ENCODE measurements around the gene SLC9B1. TPM values are rescaled to one million over a fixed set of nuclear protein-coding genes. Genes with fewer than 3 reads are reported as not detected.

Gene SLC9B1
- total RNA-seq, 2 experiments from 2014 or later: 2.0 to 3.5 TPM

GRCh38 chr4:103032574-103032973 is 13.1 kb upstream of the SLC9B1 start:
- intact Hi-C loops (cut with micrococcal nuclease): no loop called here
- DNase-seq: peak; percentile 25
- no peaks in the 10 kb centered on the region for H3K27me3 Mint-ChIP-seq (ENCODE audit: low read depth)
- H3K36me3 Mint-ChIP-seq (ENCODE audit: low read depth): peaks cover 34% of the 10 kb centered on the region
- H3K4me3 Mint-ChIP-seq: no peak overlapping the region
- H3K9me3 Mint-ChIP-seq: no peaks in the 10 kb centered on the region
- no peaks in the 10 kb centered on the region for H3K4me1 Mint-ChIP-seq (ENCODE audit: low read depth)
- CTCF ChIA-PET: interaction anchor here (0.8 to 1.3 kb wide), 3 partner anchors 12 to 67 kb away, joined by 3 to 5 read pairs (median 4); partner anchors contain the start of gene BDH2
- H3K27ac Mint-ChIP-seq: no peak overlapping the region

DNA sequence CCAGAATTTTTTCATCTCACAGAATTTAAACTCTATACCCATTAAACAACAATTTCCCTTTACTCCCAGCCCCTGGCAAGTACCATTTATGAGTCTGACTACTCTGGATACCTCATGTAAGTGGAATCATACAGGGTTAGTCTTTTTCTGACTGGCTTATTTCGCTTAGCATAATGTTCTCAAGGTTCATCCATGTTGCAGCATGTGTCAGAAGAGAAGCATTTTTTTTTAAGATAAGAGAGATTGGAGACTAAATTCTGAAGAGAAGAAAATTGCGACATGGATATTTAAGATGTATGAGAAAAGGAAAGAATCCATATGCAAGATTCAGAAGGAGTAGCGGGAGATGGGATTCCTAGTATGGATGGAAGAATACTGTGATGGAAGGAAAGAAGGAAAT is 11.3 kb upstream of the SLC9B1 start:
- peaks cover 24% of the 10 kb centered on the region for H3K36me3 Mint-ChIP-seq (ENCODE audit: low read depth)
- H3K4me3 Mint-ChIP-seq: no peak overlapping the region
- intact Hi-C loops (cut with micrococcal nuclease): no loop called here
- no peak overlapping the region for H3K27ac Mint-ChIP-seq
- CTCF ChIA-PET: no interaction called here
- peaks cover 6% of the 10 kb centered on the region for H3K4me1 Mint-ChIP-seq (ENCODE audit: low read depth)
- DNase-seq: no peak
- no peaks in the 10 kb centered on the region for H3K27me3 Mint-ChIP-seq (ENCODE audit: low read depth)
- no peaks in the 10 kb centered on the region for H3K9me3 Mint-ChIP-seq

DNA sequence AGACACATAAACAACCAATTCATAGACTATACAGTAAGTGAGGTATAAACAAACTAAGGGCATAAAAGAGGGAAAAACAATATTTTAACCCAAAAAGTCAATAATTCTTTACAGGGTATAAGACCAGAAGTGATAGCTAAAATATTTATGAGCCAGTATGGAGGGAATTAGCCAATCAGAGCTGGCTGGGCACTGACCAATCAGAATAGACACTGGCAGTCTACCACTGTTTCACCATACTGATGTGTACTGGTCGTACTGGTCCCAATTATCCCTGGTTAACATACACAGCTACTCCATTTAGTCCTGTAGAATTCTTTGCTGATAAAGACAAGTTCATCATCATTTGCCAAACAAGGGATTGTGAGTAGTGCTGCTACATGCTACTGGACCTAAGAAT is 9.8 kb upstream of the SLC9B1 start:
- intact Hi-C loops (cut with micrococcal nuclease): no loop called here
- H3K9me3 Mint-ChIP-seq: no peaks in the 10 kb centered on the region
- CTCF ChIA-PET: interaction anchor here (1.0 to 3.5 kb wide), 3 partner anchors 18 to 70 kb away, joined by 3 to 11 read pairs (median 4); partner anchors contain the start of gene BDH2
- no peak overlapping the region for H3K4me3 Mint-ChIP-seq
- no peak overlapping the region for H3K27ac Mint-ChIP-seq
- DNase-seq: no peak
- no peaks in the 10 kb centered on the region for H3K27me3 Mint-ChIP-seq (ENCODE audit: low read depth)
- peaks cover 16% of the 10 kb centered on the region for H3K36me3 Mint-ChIP-seq (ENCODE audit: low read depth)
- H3K4me1 Mint-ChIP-seq (ENCODE audit: low read depth): peaks cover 9% of the 10 kb centered on the region

GRCh38 chr4:103026868-103027267 is 7.4 kb upstream of the SLC9B1 start:
- DNase-seq: no peak
- Mint-ChIP-seq H3K27ac (no peak overlapping the region), H3K27me3 (ENCODE audit: low read depth) (no peaks in the 10 kb centered on the region), H3K9me3 (no peaks in the 10 kb centered on the region), H3K36me3 (ENCODE audit: low read depth) (peaks cover 14% of the 10 kb centered on the region), H3K4me3 (no peak overlapping the region), H3K4me1 (ENCODE audit: low read depth) (peaks cover 9% of the 10 kb centered on the region)
- intact Hi-C loops (cut with micrococcal nuclease): no loop called here
- CTCF ChIA-PET: interaction anchor here (3.5 kb wide), 1 partner anchor 64 kb away, joined by 11 read pairs; no protein-coding TSS in a partner anchor

DNA sequence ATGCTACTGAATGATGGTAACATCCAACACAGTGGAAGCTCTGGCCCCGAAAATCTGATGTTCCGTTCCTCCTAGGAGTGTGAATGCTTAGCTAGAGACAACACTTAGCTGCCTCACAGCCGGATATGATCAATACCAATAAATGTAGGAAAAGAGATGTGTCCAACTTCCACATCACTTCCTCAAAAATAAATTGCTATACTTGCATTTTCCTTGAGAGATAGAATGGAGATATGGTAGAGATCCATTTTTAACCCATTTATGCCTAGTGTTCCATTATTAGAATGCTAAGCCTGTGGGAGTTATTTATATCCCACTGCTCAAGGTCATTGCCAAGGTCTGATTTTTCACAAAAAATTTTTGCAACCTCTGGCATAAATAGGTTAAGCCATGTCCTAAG is 5.5 kb upstream of the SLC9B1 start:
- H3K4me3 Mint-ChIP-seq: no peak overlapping the region
- peaks cover 14% of the 10 kb centered on the region for H3K4me1 Mint-ChIP-seq (ENCODE audit: low read depth)
- CTCF ChIA-PET: interaction anchor here (1.1 kb wide), 1 partner anchor 67 kb away, joined by 7 read pairs; no protein-coding TSS in a partner anchor
- no peak overlapping the region for H3K27ac Mint-ChIP-seq
- peaks cover 6% of the 10 kb centered on the region for H3K36me3 Mint-ChIP-seq (ENCODE audit: low read depth)
- intact Hi-C loops (cut with micrococcal nuclease): no loop called here
- H3K9me3 Mint-ChIP-seq: no peaks in the 10 kb centered on the region
- no peaks in the 10 kb centered on the region for H3K27me3 Mint-ChIP-seq (ENCODE audit: low read depth)
- DNase-seq: no peak

- no peak overlapping the region for H3K4me3 Mint-ChIP-seq
- intact Hi-C loops (cut with micrococcal nuclease): no loop called here
- H3K27me3 Mint-ChIP-seq (ENCODE audit: low read depth): no peaks in the 10 kb centered on the region
- H3K36me3 Mint-ChIP-seq (ENCODE audit: low read depth): peaks cover 5% of the 10 kb centered on the region
- no peaks in the 10 kb centered on the region for H3K9me3 Mint-ChIP-seq
- DNase-seq: no peak
- H3K4me1 Mint-ChIP-seq (ENCODE audit: low read depth): peaks cover 26% of the 10 kb centered on the region
- CTCF ChIA-PET: no interaction called here
- no peak overlapping the region for H3K27ac Mint-ChIP-seq
Measured at GRCh38 chr4:103021120-103021519, 1.6 kb upstream of the SLC9B1 start.

GRCh38 chr4:103018391-103019307 is 856 bp downstream of the SLC9B1 start:
- peak overlapping the region; percentile 96 for H3K4me3 Mint-ChIP-seq
- intact Hi-C loops (cut with micrococcal nuclease): loop anchor here (1.0 kb wide), 8 partner anchors 57 to 673 kb away; partner anchors contain the start of genes BDH2, CENPE, MANBA and SLC39A8
- no peaks in the 10 kb centered on the region for H3K9me3 Mint-ChIP-seq
- no peaks in the 10 kb centered on the region for H3K27me3 Mint-ChIP-seq (ENCODE audit: low read depth)
- peaks cover 20% of the 10 kb centered on the region for H3K4me1 Mint-ChIP-seq (ENCODE audit: low read depth)
- no peaks in the 10 kb centered on the region for H3K36me3 Mint-ChIP-seq (ENCODE audit: low read depth)
- peak overlapping the region; percentile 97 for H3K27ac Mint-ChIP-seq
- CTCF ChIA-PET: interaction anchor here (0.5 to 1.5 kb wide), 6 partner anchors 9 to 583 kb away, joined by 3 to 4 read pairs (median 4); partner anchors contain the start of gene BDH2
- DNase-seq: no peak

GRCh38 chr4:103012551-103012950 is 7.0 kb downstream of the SLC9B1 start:
- CTCF ChIA-PET: interaction anchor here (0.8 kb wide), 1 partner anchor 79 kb away, joined by 4 read pairs; no protein-coding TSS in a partner anchor
- Mint-ChIP-seq H3K27me3 (ENCODE audit: low read depth) (no peaks in the 10 kb centered on the region), H3K27ac (no peak overlapping the region), H3K9me3 (no peaks in the 10 kb centered on the region), H3K4me3 (no peak overlapping the region), H3K36me3 (ENCODE audit: low read depth) (no peaks in the 10 kb centered on the region), H3K4me1 (ENCODE audit: low read depth) (no peaks in the 10 kb centered on the region)
- intact Hi-C loops (cut with micrococcal nuclease): no loop called here
- DNase-seq: no peak

DNA sequence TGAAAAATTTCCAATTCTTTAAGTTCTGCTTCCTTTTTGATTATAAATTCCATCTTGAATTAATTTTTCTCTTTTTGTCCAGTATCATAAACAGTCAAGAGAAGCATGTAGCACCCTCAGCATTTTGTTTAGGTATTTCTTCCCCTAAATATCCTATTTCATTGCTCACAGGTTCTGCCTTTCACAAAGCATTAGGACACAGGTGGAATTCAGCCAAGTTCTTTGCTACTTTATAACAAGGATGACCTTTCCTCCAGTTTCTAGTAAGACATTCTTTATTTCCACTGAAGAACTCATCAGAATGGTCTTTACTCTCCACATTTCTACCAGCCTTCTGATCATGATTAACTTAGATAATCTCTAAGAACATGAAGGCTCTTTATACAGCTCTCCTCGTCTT is 7.4 kb downstream of the SLC9B1 start:
- Mint-ChIP-seq H3K27me3 (ENCODE audit: low read depth) (no peaks in the 10 kb centered on the region), H3K4me3 (no peak overlapping the region), H3K27ac (no peak overlapping the region), H3K4me1 (ENCODE audit: low read depth) (no peaks in the 10 kb centered on the region), H3K9me3 (no peaks in the 10 kb centered on the region), H3K36me3 (ENCODE audit: low read depth) (no peaks in the 10 kb centered on the region)
- no peak for DNase-seq
- CTCF ChIA-PET: interaction anchor here (0.8 kb wide), 1 partner anchor 79 kb away, joined by 4 read pairs; no protein-coding TSS in a partner anchor
- intact Hi-C loops (cut with micrococcal nuclease): no loop called here

DNA sequence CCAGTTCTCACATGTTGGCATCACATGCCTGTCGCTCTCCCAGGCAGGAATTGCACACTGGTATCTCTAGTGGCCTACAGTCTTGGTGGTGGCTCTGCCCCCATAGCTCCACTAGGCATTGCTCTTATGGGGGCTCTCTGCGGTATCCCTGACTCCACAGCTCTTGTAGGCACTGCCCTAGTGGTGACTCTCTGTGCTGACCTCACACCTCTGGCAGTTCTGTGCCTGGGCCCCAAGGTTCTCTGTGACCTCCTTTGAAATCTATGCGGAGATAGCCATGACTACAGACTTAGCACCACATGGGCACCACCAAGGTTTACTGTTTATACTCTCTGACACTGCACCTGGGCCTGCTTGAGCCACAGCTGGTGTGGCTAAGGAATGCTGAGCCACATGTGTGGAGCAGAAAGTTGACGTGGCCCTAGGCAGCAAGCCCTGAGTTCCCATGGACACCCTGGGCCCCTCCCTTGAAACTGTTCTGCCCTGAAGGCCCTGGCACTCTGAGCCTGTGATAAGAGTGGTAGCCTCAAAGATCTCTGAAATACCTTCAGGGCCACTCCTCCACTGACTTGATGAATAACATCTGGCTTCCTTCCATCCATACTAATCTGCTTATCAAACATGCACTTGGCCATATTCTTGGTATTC is 8.0 kb downstream of the SLC9B1 start:
- intact Hi-C loops (cut with micrococcal nuclease): no loop called here
- no peaks in the 10 kb centered on the region for H3K36me3 Mint-ChIP-seq (ENCODE audit: low read depth)
- DNase-seq: no peak
- H3K27ac Mint-ChIP-seq: no peak overlapping the region
- no peaks in the 10 kb centered on the region for H3K9me3 Mint-ChIP-seq
- CTCF ChIA-PET: interaction anchor here (0.8 to 1.5 kb wide), 4 partner anchors 8 to 84 kb away, joined by 3 to 6 read pairs (median 4); partner anchors contain the start of gene SLC9B1
- no peak overlapping the region for H3K4me3 Mint-ChIP-seq
- no peaks in the 10 kb centered on the region for H3K27me3 Mint-ChIP-seq (ENCODE audit: low read depth)
- H3K4me1 Mint-ChIP-seq (ENCODE audit: low read depth): no peaks in the 10 kb centered on the region

DNA sequence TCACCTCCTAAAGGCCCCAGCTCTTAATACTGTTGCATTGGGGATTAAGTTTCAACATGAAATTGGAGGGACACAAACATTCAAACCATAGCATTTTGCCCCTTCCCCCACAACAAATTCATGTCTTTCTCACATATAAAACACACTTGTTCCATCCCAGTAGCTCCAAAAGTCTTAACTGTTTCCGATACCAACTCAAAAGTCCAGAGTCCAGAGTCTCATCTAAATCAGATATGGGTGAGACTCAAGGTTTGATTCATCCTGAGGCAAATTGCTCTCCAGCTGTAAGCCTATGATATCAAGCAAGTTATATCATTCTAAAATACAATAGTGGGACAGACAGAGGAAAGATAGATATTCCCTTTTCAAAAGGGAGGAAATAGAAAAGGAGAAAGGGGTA is 8.7 kb downstream of the SLC9B1 start:
- CTCF ChIA-PET: interaction anchor here (1.1 to 1.5 kb wide), 3 partner anchors 9 to 84 kb away, joined by 3 to 6 read pairs (median 3); partner anchors contain the start of gene SLC9B1
- intact Hi-C loops (cut with micrococcal nuclease): no loop called here
- H3K27ac Mint-ChIP-seq: no peak overlapping the region

More for the DNA sequence above, 8.7 kb downstream of the SLC9B1 start:
- Mint-ChIP-seq H3K9me3 (no peaks in the 10 kb centered on the region), H3K4me1 (ENCODE audit: low read depth) (no peaks in the 10 kb centered on the region), H3K27me3 (ENCODE audit: low read depth) (no peaks in the 10 kb centered on the region), H3K4me3 (no peak overlapping the region), H3K36me3 (ENCODE audit: low read depth) (no peaks in the 10 kb centered on the region)
- DNase-seq: no peak
